GM12865 (cell line): Measurements from ENCODE around the gene SCRN1.
"Not testable (repeated sequence)": the region's sequence is repeated elsewhere in the genome, so short reads cannot be mapped to it uniquely, and the experiment has no call there.

Experiments
- DNase-seq: peaks from one replicate; pipeline ENCODE4 v3.0.0; 2010; ENCODE audit warnings: low read depth
- H3K4me3 ChIP-seq: 2 replicates; pipeline ENCODE4 v1.5.1; 2011; ENCODE audit warnings: mild to moderate bottlenecking, low read depth, low read length, control low read depth
- TF ChIP-seq, protein P1 (sequence below): IDR thresholded peaks from 2 replicates; pipeline ENCODE4 v1.5.1; 2011; ENCODE audit warnings: low read length, control low read depth, low read depth, inconsistent platforms; ENCODE audit not compliant: insufficient read depth; ENCODE audit errors: missing control alignments

SCRN1 gene

DNA sequence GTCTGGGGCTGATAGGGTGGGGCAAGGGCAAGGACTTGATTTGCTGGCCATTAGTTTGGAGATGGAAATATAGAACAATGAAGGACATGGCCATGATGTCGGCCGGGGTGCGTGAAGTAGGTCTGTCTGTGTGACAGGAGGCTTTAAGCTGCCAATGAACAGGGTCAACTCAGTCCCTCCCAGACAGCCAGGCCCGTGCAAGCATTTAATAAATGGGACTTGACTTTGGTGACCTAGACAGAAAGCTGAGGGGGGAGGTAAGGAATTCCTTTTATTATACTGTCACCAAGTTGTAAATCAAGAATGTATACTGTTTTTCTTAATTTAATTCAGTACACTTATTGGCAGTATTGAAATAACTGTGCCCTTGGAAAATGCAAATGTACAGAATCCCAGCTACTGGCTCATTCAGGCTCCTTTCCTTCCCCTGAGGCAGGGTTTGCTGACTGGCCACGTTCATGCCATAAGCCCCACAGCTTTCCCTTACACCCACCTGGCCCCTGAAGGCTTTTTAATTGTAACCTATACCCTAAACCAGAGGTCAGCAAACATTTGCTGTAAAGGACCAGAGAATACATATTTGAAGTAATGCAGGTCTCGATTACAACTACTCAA, 96.1 kb downstream of the SCRN1 start:
- TF ChIP-seq, protein P1, sequence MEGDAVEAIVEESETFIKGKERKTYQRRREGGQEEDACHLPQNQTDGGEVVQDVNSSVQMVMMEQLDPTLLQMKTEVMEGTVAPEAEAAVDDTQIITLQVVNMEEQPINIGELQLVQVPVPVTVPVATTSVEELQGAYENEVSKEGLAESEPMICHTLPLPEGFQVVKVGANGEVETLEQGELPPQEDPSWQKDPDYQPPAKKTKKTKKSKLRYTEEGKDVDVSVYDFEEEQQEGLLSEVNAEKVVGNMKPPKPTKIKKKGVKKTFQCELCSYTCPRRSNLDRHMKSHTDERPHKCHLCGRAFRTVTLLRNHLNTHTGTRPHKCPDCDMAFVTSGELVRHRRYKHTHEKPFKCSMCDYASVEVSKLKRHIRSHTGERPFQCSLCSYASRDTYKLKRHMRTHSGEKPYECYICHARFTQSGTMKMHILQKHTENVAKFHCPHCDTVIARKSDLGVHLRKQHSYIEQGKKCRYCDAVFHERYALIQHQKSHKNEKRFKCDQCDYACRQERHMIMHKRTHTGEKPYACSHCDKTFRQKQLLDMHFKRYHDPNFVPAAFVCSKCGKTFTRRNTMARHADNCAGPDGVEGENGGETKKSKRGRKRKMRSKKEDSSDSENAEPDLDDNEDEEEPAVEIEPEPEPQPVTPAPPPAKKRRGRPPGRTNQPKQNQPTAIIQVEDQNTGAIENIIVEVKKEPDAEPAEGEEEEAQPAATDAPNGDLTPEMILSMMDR: no peak
- H3K4me3 ChIP-seq: no peak overlapping the region

DNA sequence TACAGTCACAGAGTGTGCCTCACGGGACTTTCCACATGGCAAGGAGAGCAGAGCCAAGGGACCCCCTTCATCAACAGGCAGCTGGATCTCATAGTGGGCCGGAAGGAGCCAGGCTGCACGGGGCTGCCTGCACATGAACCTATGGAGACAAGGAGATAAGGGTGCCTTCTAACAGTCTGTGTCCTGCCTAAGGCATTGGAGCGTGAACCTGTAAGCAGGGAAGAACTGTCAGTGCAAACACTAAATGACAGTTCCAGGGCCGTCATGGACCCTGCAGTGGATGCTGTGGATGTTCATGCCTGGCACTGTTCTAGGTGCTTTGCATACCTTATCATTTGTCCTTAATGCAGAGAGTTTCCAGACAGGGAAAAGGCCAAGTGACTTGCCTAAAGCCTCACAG, 97.4 kb downstream of the SCRN1 start:
- TF ChIP-seq, protein P1: no peak
- no peak overlapping the region for H3K4me3 ChIP-seq

More for the DNA sequence above, 96.1 kb downstream of the SCRN1 start:
- DNase-seq: no peak

GRCh38 chr7:29891766-29892165, 97.8 kb downstream of the SCRN1 start:
- TF ChIP-seq, protein P1: no peak
- H3K4me3 ChIP-seq: no peak overlapping the region
- no peak for DNase-seq

More for the DNA sequence above, 97.4 kb downstream of the SCRN1 start:
- DNase-seq: no peak

GRCh38 chr7:29890786-29891185, 98.8 kb downstream of the SCRN1 start:
- H3K4me3 ChIP-seq, DNase-seq: not testable (repeated sequence)

DNA sequence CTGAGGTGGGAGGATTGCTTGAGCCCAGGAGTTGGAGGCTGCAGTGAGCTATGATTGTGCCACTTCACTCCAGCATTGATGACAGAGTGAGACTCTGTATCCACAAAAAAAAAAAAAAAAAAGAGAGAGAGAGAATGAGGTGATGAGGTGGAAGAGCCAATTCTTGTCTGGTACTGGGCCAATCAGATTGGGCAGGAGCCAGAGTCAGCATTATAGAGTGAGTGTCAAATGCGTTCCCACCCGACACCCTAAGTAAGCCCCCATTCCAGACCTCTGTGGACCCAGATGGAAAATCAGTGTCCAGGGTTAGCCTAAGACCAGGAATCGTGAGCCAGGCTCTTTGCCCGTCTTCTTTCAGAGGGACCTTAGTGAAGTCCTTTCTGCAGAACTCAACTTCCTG, 99.3 kb downstream of the SCRN1 start:
- no peak for DNase-seq
- H3K4me3 ChIP-seq: no peak overlapping the region
- TF ChIP-seq, protein P1: no peak

DNA sequence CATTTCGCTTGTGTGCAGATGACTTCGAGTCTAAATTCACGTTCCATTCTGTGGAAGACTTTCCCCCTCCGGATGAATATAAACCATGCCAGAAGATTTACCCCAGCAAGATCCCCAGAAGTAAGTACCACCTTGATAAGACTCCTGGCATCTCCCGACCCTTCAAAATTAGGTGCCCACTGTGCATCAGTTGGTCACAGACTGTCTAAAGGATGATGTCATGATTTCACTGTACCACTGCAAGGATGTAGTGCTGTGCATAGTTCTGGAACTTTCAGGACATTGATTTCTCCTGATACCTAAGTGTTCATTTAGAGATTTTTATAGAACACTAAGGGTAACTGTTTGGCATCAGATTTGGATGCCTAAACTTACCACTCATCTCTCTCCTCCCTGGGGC, 100.3 kb downstream of the SCRN1 start:
- H3K4me3 ChIP-seq: no peak overlapping the region

DNA sequence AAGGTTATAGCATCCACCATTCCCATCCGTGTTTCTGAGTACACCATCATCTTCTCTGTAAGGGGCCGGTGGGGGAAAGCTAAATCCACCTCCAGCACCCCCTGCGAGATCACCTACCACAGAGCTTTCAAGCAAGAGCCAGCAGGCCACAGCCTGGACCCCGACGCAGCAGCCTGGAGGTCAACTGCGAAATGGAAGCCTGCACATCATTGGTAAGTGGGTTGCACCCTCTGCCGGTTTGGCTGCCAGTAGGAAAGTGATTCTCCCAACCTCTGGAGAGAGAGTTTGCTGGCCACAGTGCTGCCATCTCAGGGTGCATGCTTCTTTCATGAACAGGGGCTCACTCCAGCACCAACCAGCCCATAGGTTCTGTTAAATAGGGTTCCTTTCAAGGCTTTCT, 101.6 kb downstream of the SCRN1 start:
- TF ChIP-seq, protein P1: no peak
- no peak overlapping the region for H3K4me3 ChIP-seq
- no peak for DNase-seq

More for the DNA sequence above, 100.3 kb downstream of the SCRN1 start:
- no peak for DNase-seq
- TF ChIP-seq, protein P1: no peak
